ENCODE data around the gene ZMYND8.

DNA sequence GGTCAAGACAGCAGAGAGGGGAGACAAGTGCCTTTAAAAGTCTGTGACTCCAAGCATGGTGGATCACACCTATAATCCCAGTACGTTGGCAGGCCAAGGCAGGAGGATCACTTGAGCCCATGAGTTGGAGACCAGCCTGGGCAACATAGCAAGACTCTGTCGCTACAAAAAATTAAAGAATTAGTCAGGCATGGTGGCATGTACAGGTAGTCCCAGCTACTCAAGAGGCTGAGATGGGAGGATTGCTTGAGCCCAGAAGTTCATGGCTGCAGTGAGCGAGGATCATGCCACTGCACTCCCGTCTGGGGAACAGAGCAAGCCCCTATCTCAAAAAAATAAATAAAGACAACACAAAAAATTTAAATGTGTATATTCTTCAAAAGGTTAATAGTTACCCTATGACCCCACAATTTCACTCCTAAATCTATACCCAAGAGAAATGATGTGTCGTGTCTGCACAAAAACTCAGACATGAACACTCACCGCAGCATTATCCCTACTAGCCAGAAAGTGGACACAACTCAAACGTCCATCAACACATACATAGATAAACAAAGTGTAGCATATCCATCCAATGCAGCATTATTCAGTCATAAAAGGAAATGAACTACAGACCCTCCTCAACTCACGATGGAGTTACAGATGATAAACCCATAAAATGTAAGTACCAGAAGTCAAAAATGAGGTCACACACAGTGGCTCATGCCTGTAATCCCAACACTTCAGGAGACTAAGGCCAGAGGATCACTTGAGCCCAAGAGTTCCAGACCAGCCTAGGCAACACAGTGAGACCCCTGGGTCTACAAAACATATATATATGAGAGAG, 23.9 kb downstream of the ZMYND8 start:
- TF ChIP-seq, protein P1, sequence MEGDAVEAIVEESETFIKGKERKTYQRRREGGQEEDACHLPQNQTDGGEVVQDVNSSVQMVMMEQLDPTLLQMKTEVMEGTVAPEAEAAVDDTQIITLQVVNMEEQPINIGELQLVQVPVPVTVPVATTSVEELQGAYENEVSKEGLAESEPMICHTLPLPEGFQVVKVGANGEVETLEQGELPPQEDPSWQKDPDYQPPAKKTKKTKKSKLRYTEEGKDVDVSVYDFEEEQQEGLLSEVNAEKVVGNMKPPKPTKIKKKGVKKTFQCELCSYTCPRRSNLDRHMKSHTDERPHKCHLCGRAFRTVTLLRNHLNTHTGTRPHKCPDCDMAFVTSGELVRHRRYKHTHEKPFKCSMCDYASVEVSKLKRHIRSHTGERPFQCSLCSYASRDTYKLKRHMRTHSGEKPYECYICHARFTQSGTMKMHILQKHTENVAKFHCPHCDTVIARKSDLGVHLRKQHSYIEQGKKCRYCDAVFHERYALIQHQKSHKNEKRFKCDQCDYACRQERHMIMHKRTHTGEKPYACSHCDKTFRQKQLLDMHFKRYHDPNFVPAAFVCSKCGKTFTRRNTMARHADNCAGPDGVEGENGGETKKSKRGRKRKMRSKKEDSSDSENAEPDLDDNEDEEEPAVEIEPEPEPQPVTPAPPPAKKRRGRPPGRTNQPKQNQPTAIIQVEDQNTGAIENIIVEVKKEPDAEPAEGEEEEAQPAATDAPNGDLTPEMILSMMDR (IDR thresholded peaks at IDR 0.05), result no peak
- TF ChIP-seq POLR2A (IDR thresholded peaks at IDR 0.05), result no peak
